Cerebellar cortex (tissue), 1 donor: ENCODE results near the gene ICE1.
A peak's percentile ranks its signal among the peaks of the same experiment; 100 is the strongest.
"Not testable (repeated sequence)": the region's sequence is repeated elsewhere in the genome, so short reads cannot be mapped to it uniquely, and the experiment has no call there.

Source experiments
- DNase-seq: peaks from one replicate; pipeline ENCODE4 v3.0.0-alpha.2; 2015; ENCODE audit warnings: low spot score

ICE1 gene

GRCh38 chr5:5404381-5404780 lies 18.1 kb upstream of the ICE1 start:
- peak; percentile 56 for DNase-seq

GRCh38 chr5:5405441-5405840 lies 17.0 kb upstream of the ICE1 start:
- DNase-seq, result no peak

- no peak for DNase-seq
These were observed 14.6 kb upstream of the ICE1 start for GRCh38 chr5:5407924-5408323.

- DNase-seq, result no peak
These were observed 13.2 kb upstream of the ICE1 start for GRCh38 chr5:5409151-5409810.

GRCh38 chr5:5413856-5414255 lies 8.6 kb upstream of the ICE1 start:
- DNase-seq, result not testable (repeated sequence)

- no peak for DNase-seq
These were observed 7.5 kb upstream of the ICE1 start for GRCh38 chr5:5414999-5415398.

GRCh38 chr5:5416733-5417132 lies 5.7 kb upstream of the ICE1 start:
- no peak for DNase-seq

GRCh38 chr5:5418006-5418405 lies 4.5 kb upstream of the ICE1 start:
- no peak for DNase-seq

- DNase-seq, result no peak
These were observed 3.7 kb upstream of the ICE1 start for GRCh38 chr5:5418764-5419163.

- peak; percentile 78 for DNase-seq
These were observed 2.9 kb upstream of the ICE1 start for GRCh38 chr5:5419291-5420210.

- DNase-seq, result no peak
These were observed 2.2 kb upstream of the ICE1 start for GRCh38 chr5:5420251-5420650.

GRCh38 chr5:5421149-5421960 lies 1.1 kb upstream of the ICE1 start:
- DNase-seq, result peak; percentile 19

- no peak for DNase-seq
These were observed 490 bp downstream of the ICE1 start for GRCh38 chr5:5422819-5423515.

- no peak for DNase-seq
These were observed 1.1 kb downstream of the ICE1 start for GRCh38 chr5:5423586-5423985.

- no peak for DNase-seq
These were observed 2.3 kb downstream of the ICE1 start for GRCh38 chr5:5424736-5425135.

- no peak for DNase-seq
These were observed 7.7 kb downstream of the ICE1 start for GRCh38 chr5:5430136-5430535.

GRCh38 chr5:5432020-5432707 lies 9.7 kb downstream of the ICE1 start:
- DNase-seq, result no peak

GRCh38 chr5:5436203-5436760 lies 13.8 kb downstream of the ICE1 start:
- DNase-seq, result no peak

GRCh38 chr5:5437227-5438172 lies 15.0 kb downstream of the ICE1 start:
- DNase-seq, result no peak

- no peak for DNase-seq
These were observed 29.4 kb downstream of the ICE1 start for GRCh38 chr5:5451863-5452262.
